CD14-positive monocyte (primary cell): ENCODE results near the gene SMC3. TPM values are rescaled to one million over a fixed set of nuclear protein-coding genes. Genes with fewer than 3 reads are reported as not detected.

Experiments
- DNase-seq, 3 donors: peaks; one replicate each; pipeline ENCODE4 v3.0.0-alpha.2; 2011 to 2022
- H2AFZ ChIP-seq: 2 replicates; pipeline ENCODE4 v1.6.0; 2012; ENCODE audit warnings: mild to moderate bottlenecking, low read depth, low read length, inconsistent platforms; ENCODE audit not compliant: insufficient read depth, poor library complexity, severe bottlenecking
- H3K27ac ChIP-seq, 2 donors: 1 replicate in 1 of 2; 2 replicates in 1 of 2; pipeline ENCODE4 v1.5.1; 2012 to 2013; ENCODE audit warnings: low read length in 2 of 2, control low read depth in 1 of 2, inconsistent platforms in 1 of 2, low read depth in 1 of 2, mild to moderate bottlenecking in 1 of 2
- H3K27me3 ChIP-seq, 2 donors: one replicate each; pipeline versions ENCODE4 v1.6.0 to v1.6.1; 2011 to 2013; ENCODE audit warnings: low read length in 2 of 2; ENCODE audit not compliant: control insufficient read depth in 2 of 2, insufficient read depth in 2 of 2
- H3K36me3 ChIP-seq, 2 donors: replicated peaks in 1 of 2; 1 replicate in 1 of 2; 2 replicates in 1 of 2; pipeline versions ENCODE4 v1.5.1 to v1.6.1; 2012 to 2013; ENCODE audit warnings: low read length in 2 of 2, control low read depth in 1 of 2, inconsistent platforms in 1 of 2, mild to moderate bottlenecking in 1 of 2; ENCODE audit not compliant: insufficient read depth in 2 of 2, control insufficient read depth in 1 of 2
- H3K4me1 ChIP-seq, 2 donors: 1 replicate in 1 of 2; 2 replicates in 1 of 2; pipeline versions ENCODE4 v1.5.1 to v1.6.1; 2012 to 2013; ENCODE audit warnings: low read length in 2 of 2, control low read depth in 1 of 2, inconsistent platforms in 1 of 2, mild to moderate bottlenecking in 1 of 2, moderate library complexity in 1 of 2; ENCODE audit not compliant: insufficient read depth in 2 of 2, control insufficient read depth in 1 of 2
- H3K4me2 ChIP-seq: replicated peaks from 2 replicates; pipeline ENCODE3; 2012; ENCODE audit warnings: low read length, moderate library complexity, mild to moderate bottlenecking; ENCODE audit not compliant: poor library complexity, severe bottlenecking; ENCODE audit errors: extremely low read depth
- H3K4me3 ChIP-seq, 3 experiments: fragments of 200-600 bp in 1 of 3; sonication (generic) in 1 of 3; replicated peaks in 1 of 3; 1 replicate in 2 of 3; 2 replicates in 1 of 3; pipeline ENCODE4 v1.5.1; 2011 to 2013; ENCODE audit warnings: low read length in 3 of 3, mild to moderate bottlenecking in 3 of 3, control low read depth in 2 of 3, low read depth in 2 of 3, inconsistent platforms in 1 of 3, moderate library complexity in 1 of 3
- H3K79me2 ChIP-seq: 2 replicates; pipeline ENCODE4 v1.6.0; 2012; ENCODE audit warnings: mild to moderate bottlenecking, control low read depth, inconsistent platforms, low read length, moderate library complexity; ENCODE audit not compliant: insufficient read depth
- H3K9ac ChIP-seq: 2 replicates; pipeline ENCODE4 v1.6.0; 2017; ENCODE audit warnings: low read length, mild to moderate bottlenecking; ENCODE audit not compliant: insufficient read depth, poor library complexity, severe bottlenecking
- H3K9me3 ChIP-seq, 2 donors: replicated peaks in 1 of 2; 1 replicate in 1 of 2; 2 replicates in 1 of 2; pipeline versions ENCODE4 v1.5.1 to v1.6.1; 2012 to 2013; ENCODE audit warnings: low read length in 2 of 2, control low read depth in 1 of 2; ENCODE audit not compliant: control insufficient read depth in 1 of 2, insufficient read depth in 1 of 2
- H4K20me1 ChIP-seq: 2 replicates; pipeline ENCODE4 v1.6.0; 2012; ENCODE audit warnings: mild to moderate bottlenecking, low read length, control low read depth, moderate library complexity; ENCODE audit not compliant: insufficient read depth
- H3K27ac Mint-ChIP-seq, 7 donors: one replicate each; pipeline ENCODE4 v1.8.0; 2020; ENCODE audit warnings: mild to moderate bottlenecking in 7 of 7, mixed read lengths in 7 of 7, moderate library complexity in 6 of 7, inconsistent platforms in 2 of 7
- H3K27me3 Mint-ChIP-seq, 3 donors: one replicate each; pipeline ENCODE4 v1.8.0; 2021 to 2022; ENCODE audit warnings: low read depth in 3 of 3, mild to moderate bottlenecking in 3 of 3, mixed read lengths in 3 of 3, moderate library complexity in 3 of 3, inconsistent platforms in 1 of 3
- H3K36me3 Mint-ChIP-seq, 2 donors: one replicate each; pipeline ENCODE4 v1.8.0; 2020; ENCODE audit warnings: mixed read lengths in 2 of 2, inconsistent platforms in 1 of 2, mild to moderate bottlenecking in 1 of 2
- H3K4me1 Mint-ChIP-seq: one replicate; pipeline ENCODE4 v1.8.0; 2020; ENCODE audit warnings: mild to moderate bottlenecking, mixed read lengths
- H3K4me3 Mint-ChIP-seq, 2 donors: one replicate each; pipeline ENCODE4 v1.8.0; 2020; ENCODE audit warnings: mild to moderate bottlenecking in 2 of 2, mixed read lengths in 2 of 2, moderate library complexity in 1 of 2
- H3K9me3 Mint-ChIP-seq, 7 donors: one replicate each; pipeline ENCODE4 v1.8.0; 2020 to 2022; ENCODE audit warnings: mixed read lengths in 7 of 7, mild to moderate bottlenecking in 6 of 7, moderate library complexity in 6 of 7, inconsistent platforms in 2 of 7
- WGBS: methylation state at CpG from one replicate; pipeline ENCODE4 v1.1.5; 2013; ENCODE audit warnings: missing lambda C conversion rate; ENCODE audit not compliant: insufficient coverage; 5-methylcytosine and 5-hydroxymethylcytosine counted together
- intact Hi-C, 2 donors: fragments of 100-400 bp; cut with micrococcal nuclease; formaldehyde crosslinking; loops; one replicate each; pipeline versions ENCODE4 v1.15.0 to v1.15.1; 2023
- polyA plus RNA-seq, 3 donors: library from polyadenylated mRNA; depleted of rRNA in 1 of 3; unstranded in 2 of 3; stranded (reverse) in 1 of 3; fragments of 300-500 nt in 2 of 3; fragments of >200 nt in 1 of 3; fragmentation: Illumina TruSeq in 2 of 3; gene quantifications; 1 replicate in 2 of 3; 2 replicates in 1 of 3; pipeline ENCODE4 v1.2.3, GENCODE V29; 2012 to 2021
- TF ChIP-seq, protein P1 (sequence below): fragments of 200-600 bp; IDR thresholded peaks from one replicate; pipeline ENCODE4 v1.8.0; 2022; ENCODE audit warnings: antibody characterized with exemption, mild to moderate bottlenecking

The SMC3 gene
- polyA plus RNA-seq, 3 donors, result 5.0 to 33.9 (median 21.1) TPM

DNA sequence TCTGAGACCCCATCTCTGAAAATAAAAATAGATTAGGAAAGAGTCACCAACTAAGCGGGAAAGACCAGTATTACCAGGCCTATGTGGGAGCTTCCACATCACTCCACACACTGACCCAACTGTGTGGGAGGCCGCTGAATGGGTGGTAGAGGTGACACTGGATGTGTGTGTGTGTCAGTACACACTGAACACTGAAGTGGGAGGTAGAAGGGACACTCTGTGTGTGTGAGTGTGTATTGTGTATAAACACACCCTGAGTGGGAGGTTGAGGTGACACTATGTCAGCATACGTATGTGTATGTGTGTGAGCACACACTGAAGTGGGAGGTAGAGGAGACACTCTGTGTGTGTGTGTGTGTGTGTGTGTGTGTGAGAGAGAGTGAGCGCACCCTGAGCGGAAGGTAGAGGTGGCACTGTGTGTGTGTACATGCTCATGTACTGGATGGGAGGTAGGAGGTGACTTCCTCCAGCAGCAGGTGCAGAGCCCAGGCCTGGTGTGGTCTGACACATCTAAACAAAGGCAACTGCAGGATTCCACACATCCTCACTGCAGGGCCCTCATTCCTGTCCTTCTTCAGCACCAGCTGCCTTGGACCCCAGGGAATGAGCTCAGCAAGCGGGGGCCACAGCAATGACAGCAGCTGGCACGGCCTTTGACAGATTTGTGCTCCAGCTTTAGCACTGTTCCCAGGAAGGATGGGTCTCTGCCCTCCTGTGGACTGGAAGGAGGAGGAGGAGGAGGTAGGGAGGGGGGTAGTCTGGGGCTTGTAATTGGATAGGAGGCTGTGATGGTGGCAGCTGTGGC is 50.1 kb downstream of the SMC3 start:
- Histone ChIP-seq H3K4me3 (no peak overlapping the region), H3K4me2 (no peak overlapping the region), H4K20me1 (no peaks in the 10 kb centered on the region), H3K9ac (no peak overlapping the region), H3K27ac (no peak overlapping the region), H3K79me2 (no peaks in the 10 kb centered on the region), H3K27me3 (no peaks in the 10 kb centered on the region), H3K9me3 (no peaks in the 10 kb centered on the region), H3K4me1 (no peaks in the 10 kb centered on the region), H3K36me3 (no peaks in the 10 kb centered on the region), H2AFZ (no peak overlapping the region)
- Mint-ChIP-seq H3K27ac (no peak overlapping the region), H3K36me3 (no peaks in the 10 kb centered on the region), H3K9me3 (peaks cover 0 to 5% (median 0%) of the 10 kb centered on the region in 7 donors), H3K4me3 (no peak overlapping the region), H3K4me1 (peaks cover 2% of the 10 kb centered on the region), H3K27me3 (peaks cover 0 to 1% (median 0%) of the 10 kb centered on the region in 3 donors)
- intact Hi-C loops, result loop anchor here (10.0 kb wide), 1 partner anchor 977 kb away; no protein-coding TSS in a partner anchor
- DNase-seq, result no peak
- 98% methylated on average over 3 of the region's 7 CpGs for WGBS
- TF ChIP-seq, protein P1, sequence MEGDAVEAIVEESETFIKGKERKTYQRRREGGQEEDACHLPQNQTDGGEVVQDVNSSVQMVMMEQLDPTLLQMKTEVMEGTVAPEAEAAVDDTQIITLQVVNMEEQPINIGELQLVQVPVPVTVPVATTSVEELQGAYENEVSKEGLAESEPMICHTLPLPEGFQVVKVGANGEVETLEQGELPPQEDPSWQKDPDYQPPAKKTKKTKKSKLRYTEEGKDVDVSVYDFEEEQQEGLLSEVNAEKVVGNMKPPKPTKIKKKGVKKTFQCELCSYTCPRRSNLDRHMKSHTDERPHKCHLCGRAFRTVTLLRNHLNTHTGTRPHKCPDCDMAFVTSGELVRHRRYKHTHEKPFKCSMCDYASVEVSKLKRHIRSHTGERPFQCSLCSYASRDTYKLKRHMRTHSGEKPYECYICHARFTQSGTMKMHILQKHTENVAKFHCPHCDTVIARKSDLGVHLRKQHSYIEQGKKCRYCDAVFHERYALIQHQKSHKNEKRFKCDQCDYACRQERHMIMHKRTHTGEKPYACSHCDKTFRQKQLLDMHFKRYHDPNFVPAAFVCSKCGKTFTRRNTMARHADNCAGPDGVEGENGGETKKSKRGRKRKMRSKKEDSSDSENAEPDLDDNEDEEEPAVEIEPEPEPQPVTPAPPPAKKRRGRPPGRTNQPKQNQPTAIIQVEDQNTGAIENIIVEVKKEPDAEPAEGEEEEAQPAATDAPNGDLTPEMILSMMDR, result no peak

DNA sequence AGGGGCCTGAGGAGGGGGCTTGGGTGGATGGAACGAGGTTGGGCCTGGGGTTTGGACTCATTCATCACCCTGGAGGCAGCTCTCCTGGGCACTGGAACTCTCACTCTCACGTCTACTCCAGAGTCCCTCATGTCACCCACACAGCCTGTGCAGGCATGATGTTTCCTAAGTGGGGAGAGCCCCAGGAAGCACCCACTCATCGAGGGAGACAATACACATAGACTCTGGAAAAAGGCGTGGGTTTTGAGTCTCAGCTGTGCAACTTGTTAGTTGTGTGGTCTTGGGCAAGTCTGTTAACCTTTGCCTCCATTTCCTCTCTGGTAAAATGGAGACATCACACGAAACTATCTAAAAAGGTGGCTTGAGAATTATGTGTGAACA is 50.7 kb downstream of the SMC3 start:
- no peak overlapping the region for H3K27ac Mint-ChIP-seq
- TF ChIP-seq, protein P1, result no peak
- no peaks in the 10 kb centered on the region for H3K36me3 Mint-ChIP-seq
- WGBS, result 37% methylated on average over 2 of the region's 5 CpGs
- Histone ChIP-seq H2AFZ (no peak overlapping the region), H3K27ac (no peak overlapping the region), H3K79me2 (no peaks in the 10 kb centered on the region), H3K4me2 (no peak overlapping the region), H3K36me3 (no peaks in the 10 kb centered on the region), H3K4me1 (no peaks in the 10 kb centered on the region), H3K27me3 (no peaks in the 10 kb centered on the region), H3K4me3 (no peak overlapping the region), H3K9me3 (no peaks in the 10 kb centered on the region), H3K9ac (no peak overlapping the region), H4K20me1 (no peaks in the 10 kb centered on the region)
- peaks cover 0 to 1% (median 0%) of the 10 kb centered on the region in 3 donors for H3K27me3 Mint-ChIP-seq
- H3K9me3 Mint-ChIP-seq, result peaks cover 0 to 6% (median under 1%) of the 10 kb centered on the region in 7 donors
- DNase-seq, result no peak
- H3K4me3 Mint-ChIP-seq, result no peak overlapping the region
- H3K4me1 Mint-ChIP-seq, result peaks cover 2% of the 10 kb centered on the region
- intact Hi-C loops, result loop anchor here (10.0 kb wide), 1 partner anchor 977 kb away; no protein-coding TSS in a partner anchor
